ENCODE results near the gene TUBGCP3. TPM values are rescaled to one million over a fixed set of nuclear protein-coding genes. Genes with fewer than 3 reads are reported as not detected.
"Not testable (repeated sequence)": the region's sequence is repeated elsewhere in the genome, so short reads cannot be mapped to it uniquely, and the experiment has no call there.

Gene TUBGCP3
- total and polyA plus RNA-seq, 5 experiments from 2014 or later, result 8.5 to 48.6 (median 14.6) TPM

GRCh38 chr13:112569821-112570220 lies 18.1 kb downstream of the TUBGCP3 start:
- Mint-ChIP-seq H3K36me3 (peaks cover 0 to 52% (median 9%) of the 10 kb centered on the region in 3 donors), H3K27ac (no peak overlapping the region), H3K4me3 (no peak overlapping the region), H3K27me3 (no peaks in the 10 kb centered on the region), H3K4me1 (peaks cover 23 to 56% (median 31%) of the 10 kb centered on the region in 4 donors), H3K9me3 (no peaks in the 10 kb centered on the region)
- ATAC-seq (no peak), DNase-seq (no peak)
- POLR2A ChIA-PET, result no interaction called here

GRCh38 chr13:112567161-112567862 lies 20.6 kb downstream of the TUBGCP3 start:
- Mint-ChIP-seq H3K27ac (peak overlapping the region in 3 of 10 donors; percentile 16 to 28 (median 22)), H3K27me3 (no peaks in the 10 kb centered on the region), H3K36me3 (peaks cover 0 to 73% (median 15%) of the 10 kb centered on the region in 3 donors), H3K4me1 (peaks cover 10 to 40% (median 20%) of the 10 kb centered on the region in 4 donors), H3K4me3 (no peak overlapping the region), H3K9me3 (no peaks in the 10 kb centered on the region)
- POLR2A ChIA-PET, result no interaction called here
- no peak for DNase-seq
- no peak for ATAC-seq

DNA sequence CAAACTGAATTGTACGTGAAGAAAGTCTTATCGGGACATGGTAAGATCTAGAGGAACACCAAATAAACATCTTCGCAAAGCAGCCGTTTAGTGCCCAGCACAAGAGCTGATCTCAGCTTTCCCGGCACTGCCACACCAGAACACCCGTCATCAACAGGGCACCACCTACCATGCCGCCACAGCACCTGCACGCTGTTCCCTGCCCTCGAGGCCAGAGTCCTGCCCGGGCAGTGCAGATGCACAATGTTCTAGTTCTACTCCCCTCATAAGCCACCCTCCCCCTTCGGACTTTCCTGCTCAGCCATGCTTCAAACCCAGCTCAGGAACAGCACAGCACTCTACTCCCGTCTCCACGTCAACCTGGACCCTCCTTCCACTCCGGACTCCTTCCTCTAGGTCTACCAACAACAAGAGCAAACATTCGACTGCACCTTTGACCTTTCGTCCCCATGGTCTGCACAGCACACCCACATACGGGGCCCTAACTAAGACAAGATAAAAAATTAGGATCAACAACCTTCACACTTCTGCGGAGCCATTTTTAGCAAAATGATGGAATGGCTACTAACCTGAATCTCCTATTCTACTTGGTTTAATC lies 25.1 kb downstream of the TUBGCP3 start:
- POLR2A ChIA-PET, result no interaction called here
- Mint-ChIP-seq H3K27me3 (no peaks in the 10 kb centered on the region), H3K27ac (peak overlapping the region in 4 of 10 donors; percentile 44 to 81 (median 62)), H3K36me3 (peaks cover 5 to 89% (median 15%) of the 10 kb centered on the region in 3 donors), H3K4me3 (peak overlapping the region in 1 of 10 donors; percentile 41), H3K9me3 (no peaks in the 10 kb centered on the region), H3K4me1 (peaks cover 3 to 25% (median 18%) of the 10 kb centered on the region in 4 donors)
- DNase-seq (no peak), ATAC-seq (no peak)

DNA sequence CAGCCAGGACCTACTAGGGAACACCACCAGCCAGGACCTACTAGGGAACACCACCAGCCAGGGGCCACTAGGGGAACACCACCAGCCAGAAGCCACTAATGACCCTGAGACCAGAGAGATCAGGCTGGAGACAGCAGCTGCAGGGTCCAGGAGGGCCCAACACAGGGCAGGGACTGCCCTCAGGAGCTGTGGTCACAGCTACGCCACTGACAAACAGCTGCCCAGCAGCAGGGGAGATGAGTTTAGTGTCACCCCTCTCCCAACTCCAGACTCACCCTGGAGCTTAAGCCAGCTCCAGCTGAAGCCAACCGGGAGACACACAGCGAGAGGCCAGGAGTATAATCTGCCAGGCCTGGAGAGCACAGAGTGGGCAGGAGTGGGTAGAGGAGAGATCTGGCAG lies 25.7 kb downstream of the TUBGCP3 start:
- H3K9me3 Mint-ChIP-seq, result no peaks in the 10 kb centered on the region
- no peak overlapping the region for H3K27ac Mint-ChIP-seq
- ATAC-seq (no peak), DNase-seq (no peak)
- peaks cover 5 to 91% (median 18%) of the 10 kb centered on the region in 3 donors for H3K36me3 Mint-ChIP-seq
- H3K4me3 Mint-ChIP-seq, result no peak overlapping the region
- H3K4me1 Mint-ChIP-seq, result peaks cover 3 to 25% (median 17%) of the 10 kb centered on the region in 4 donors
- POLR2A ChIA-PET, result no interaction called here
- no peaks in the 10 kb centered on the region for H3K27me3 Mint-ChIP-seq

DNA sequence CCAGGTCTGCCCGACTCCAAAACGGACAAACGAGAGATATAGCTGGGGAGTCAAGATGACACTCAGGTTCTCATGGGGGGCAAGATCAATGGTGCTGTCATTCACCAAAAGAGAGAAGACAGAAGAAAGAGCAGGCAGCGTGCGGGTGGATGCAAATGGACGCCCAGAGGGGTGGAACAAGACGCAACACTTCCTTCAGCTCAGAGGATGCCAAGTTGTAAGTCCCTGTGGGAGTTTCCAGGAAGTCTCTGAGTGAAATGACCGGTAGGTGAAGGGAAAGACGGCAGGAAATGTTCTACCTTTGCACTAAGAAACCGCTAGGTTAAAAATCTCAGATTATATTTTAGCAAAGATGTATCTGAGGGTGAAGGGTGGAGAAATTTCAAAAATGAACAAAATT lies 26.5 kb downstream of the TUBGCP3 start:
- no peak for ATAC-seq
- Mint-ChIP-seq H3K27ac (peak overlapping the region in 1 of 10 donors; percentile 59), H3K9me3 (no peaks in the 10 kb centered on the region), H3K36me3 (peaks cover 5 to 90% (median 20%) of the 10 kb centered on the region in 3 donors), H3K4me3 (no peak overlapping the region), H3K4me1 (peaks cover 3 to 25% (median 17%) of the 10 kb centered on the region in 4 donors), H3K27me3 (no peaks in the 10 kb centered on the region)
- POLR2A ChIA-PET, result no interaction called here
- no peak for DNase-seq

DNA sequence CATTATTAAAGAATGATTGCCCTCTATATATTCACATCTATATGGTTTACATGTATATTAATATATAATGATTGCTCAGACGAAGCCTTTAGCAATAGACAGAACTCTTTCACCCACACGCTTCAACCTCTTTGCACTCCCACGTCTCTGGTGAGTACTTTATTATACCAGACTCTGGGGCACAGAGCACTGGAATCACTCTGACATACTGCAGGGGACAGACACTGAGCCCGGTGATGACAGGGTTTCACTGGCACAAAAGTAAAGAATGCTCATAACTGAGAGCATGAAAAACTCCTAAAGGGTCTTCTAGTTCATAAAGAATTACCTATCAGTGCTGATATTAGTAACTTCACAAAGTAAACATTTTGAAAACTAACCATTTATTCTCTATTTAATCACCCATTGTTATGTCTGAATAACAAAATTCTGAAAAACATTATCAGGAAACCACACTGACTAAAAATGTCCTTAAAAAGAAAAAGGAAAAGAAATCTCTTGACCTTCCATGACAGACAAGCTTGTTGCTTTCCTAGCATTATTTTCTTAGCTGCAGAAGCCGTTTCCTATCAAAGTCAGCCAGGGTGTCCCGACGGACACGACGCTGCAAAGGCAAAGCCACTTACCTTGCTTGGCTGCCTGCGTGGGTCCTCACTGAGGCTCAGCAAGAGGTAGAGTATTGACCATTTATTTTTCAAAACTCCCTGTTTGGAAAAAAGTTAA lies 29.1 kb downstream of the TUBGCP3 start:
- no peaks in the 10 kb centered on the region for H3K9me3 Mint-ChIP-seq

DNA sequence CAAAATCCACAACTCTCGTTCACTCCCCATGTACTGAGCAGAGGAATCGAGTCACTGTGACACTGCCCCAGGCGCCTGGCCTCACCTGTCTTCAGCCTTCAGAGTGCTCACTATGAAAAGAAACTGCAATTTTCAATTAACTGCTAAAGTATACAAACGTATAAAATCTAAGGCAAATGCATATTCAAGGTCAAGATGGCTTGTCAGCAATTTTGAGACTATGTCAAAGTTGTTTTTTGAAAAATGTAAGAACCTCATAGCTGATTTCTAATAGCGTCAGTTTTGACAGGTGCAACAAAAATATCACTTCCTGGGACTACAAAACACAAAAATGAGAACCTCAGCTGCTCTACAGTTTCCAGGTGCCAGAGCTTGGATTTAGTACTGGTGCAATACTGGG lies 31.4 kb downstream of the TUBGCP3 start:
- no peak overlapping the region for H3K4me3 Mint-ChIP-seq
- peaks cover 0 to 13% (median 10%) of the 10 kb centered on the region in 4 donors for H3K4me1 Mint-ChIP-seq
- peak overlapping the region in 1 of 10 donors; percentile 44 for H3K27ac Mint-ChIP-seq
- no peaks in the 10 kb centered on the region for H3K9me3 Mint-ChIP-seq
- POLR2A ChIA-PET, result no interaction called here
- H3K36me3 Mint-ChIP-seq, result peaks cover 9 to 91% (median 34%) of the 10 kb centered on the region in 3 donors
- ATAC-seq (no peak), DNase-seq (no peak)
- H3K27me3 Mint-ChIP-seq, result no peaks in the 10 kb centered on the region

More for the DNA sequence above, 29.1 kb downstream of the TUBGCP3 start:
- Mint-ChIP-seq H3K36me3 (peaks cover 5 to 89% (median 24%) of the 10 kb centered on the region in 3 donors), H3K4me1 (peaks cover 3 to 25% (median 17%) of the 10 kb centered on the region in 4 donors), H3K27me3 (no peaks in the 10 kb centered on the region), H3K4me3 (no peak overlapping the region), H3K27ac (peak overlapping the region in 1 of 10 donors; percentile 29)
- DNase-seq, result no peak
- POLR2A ChIA-PET, result no interaction called here
- ATAC-seq, result no peak

DNA sequence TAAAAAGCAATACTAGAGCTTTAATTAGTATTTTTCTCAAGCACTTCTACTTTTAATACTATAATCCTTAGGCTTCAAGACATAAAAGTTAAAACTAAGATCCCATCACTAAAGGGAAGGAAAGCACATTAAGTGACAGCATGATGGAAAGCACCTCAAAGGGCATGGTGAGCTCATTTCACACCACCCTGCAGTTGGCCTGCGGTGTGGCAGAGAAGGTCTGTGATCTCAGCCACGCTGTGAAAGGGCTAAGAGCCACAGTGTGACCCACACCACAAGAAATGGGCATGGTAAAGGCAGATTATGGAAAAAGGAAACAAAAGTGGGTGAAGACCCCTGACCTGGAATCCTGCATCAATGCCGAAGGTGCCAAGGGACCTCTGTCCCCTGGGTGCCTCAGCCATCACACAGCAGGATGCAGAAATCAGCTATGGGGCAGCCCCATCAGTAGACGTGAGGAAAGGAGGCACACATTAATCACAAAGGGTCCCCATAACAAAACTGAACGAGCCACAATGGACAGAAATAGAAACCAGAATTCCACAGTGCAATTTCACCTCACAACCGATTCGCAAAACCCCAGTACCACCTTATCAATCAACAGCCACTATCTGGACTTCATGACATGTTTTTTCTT lies 33.6 kb downstream of the TUBGCP3 start:
- DNase-seq, result no peak
- Mint-ChIP-seq H3K4me1 (peaks cover 0 to 5% (median 0%) of the 10 kb centered on the region in 4 donors), H3K27me3 (no peaks in the 10 kb centered on the region), H3K27ac (peak overlapping the region in 1 of 10 donors; percentile 63), H3K36me3 (peaks cover 12 to 91% (median 48%) of the 10 kb centered on the region in 3 donors), H3K4me3 (no peak overlapping the region), H3K9me3 (no peaks in the 10 kb centered on the region)
- POLR2A ChIA-PET, result no interaction called here
- no peak for ATAC-seq

DNA sequence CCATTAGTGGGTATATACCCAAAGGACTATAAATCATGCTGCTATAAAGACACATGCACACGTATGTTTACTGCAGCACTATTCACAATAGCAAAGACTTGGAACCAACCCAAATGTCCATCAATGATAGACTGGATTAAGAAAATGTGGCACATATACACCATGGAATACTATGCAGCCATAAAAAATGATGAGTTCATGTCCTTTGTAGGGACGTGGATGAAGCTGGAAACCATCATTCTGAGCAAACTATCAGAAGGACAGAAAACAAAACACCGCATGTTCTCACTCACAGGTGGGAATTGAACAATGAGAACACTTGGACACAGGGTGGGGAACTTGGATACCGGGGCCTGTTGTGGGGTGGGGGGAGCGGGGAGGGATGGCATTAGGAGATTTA lies 39.0 kb downstream of the TUBGCP3 start:
- POLR2A ChIA-PET, H3K4me3 Mint-ChIP-seq, H3K27ac Mint-ChIP-seq, H3K27me3 Mint-ChIP-seq, H3K9me3 Mint-ChIP-seq, ATAC-seq, H3K4me1 Mint-ChIP-seq, DNase-seq: not testable (repeated sequence)
- peaks cover 15 to 91% (median 61%) of the 10 kb centered on the region in 3 donors for H3K36me3 Mint-ChIP-seq

- no peak for DNase-seq
- no peak for ATAC-seq
- H3K4me1 Mint-ChIP-seq, result no peaks in the 10 kb centered on the region
- H3K9me3 Mint-ChIP-seq, result no peaks in the 10 kb centered on the region
- H3K27me3 Mint-ChIP-seq, result no peaks in the 10 kb centered on the region
- no peak overlapping the region for H3K27ac Mint-ChIP-seq
- POLR2A ChIA-PET, result no interaction called here
- no peak overlapping the region for H3K4me3 Mint-ChIP-seq
- H3K36me3 Mint-ChIP-seq, result peaks cover 6 to 75% (median 45%) of the 10 kb centered on the region in 3 donors
Observed at GRCh38 chr13:112545856-112546255, 42.1 kb downstream of the TUBGCP3 start.

DNA sequence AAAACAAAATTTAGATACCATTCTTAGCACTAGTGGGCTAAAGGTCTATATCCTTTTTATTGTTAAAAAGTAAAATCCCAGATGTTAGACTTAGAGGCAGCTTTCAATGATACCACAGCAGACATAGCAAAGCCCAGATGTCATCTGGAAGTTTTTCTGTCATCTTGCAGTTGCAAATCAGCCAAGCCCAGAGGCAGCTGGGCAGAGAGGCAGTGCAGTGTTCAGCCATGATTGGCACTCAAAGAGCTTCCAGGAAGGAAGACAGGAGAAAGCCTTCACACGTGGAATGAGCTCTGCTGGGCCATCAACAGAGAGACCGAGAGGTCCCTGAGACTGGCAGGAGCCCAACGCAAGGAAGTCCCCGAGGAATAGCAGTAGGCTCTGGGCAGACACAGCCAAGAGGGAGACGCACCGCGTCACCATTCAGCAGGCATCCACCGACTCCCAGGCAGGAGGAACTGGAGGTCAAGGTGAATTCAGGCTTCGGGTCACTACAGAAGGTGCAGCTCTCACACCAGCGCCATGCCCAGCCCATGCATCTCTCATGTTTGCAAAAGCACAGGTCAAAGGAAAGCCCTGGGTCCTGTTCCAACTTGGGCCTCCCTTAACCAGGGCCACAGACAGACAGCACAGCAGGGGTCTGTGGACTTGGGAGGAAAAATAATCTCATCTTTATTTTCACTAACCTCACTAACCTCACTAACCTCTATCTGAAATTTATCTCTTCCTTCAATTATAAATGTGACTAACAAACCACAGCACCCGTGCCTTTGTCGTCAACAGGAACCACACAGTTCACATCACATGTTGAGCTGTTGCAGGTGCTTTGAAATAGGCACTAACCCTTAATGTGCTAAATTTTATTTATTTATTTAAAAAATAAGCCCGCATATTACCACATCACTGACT lies 54.9 kb downstream of the TUBGCP3 start:
- DNase-seq (peak in 4 of 10 donors; percentile 6 to 41 (median 28)), ATAC-seq (peak; percentile 90 to 93)
- Mint-ChIP-seq H3K36me3 (peaks cover 9 to 15% (median 9%) of the 10 kb centered on the region in 3 donors), H3K27ac (peak overlapping the region in 3 of 10 donors; percentile 13 to 62 (median 59)), H3K4me3 (peak overlapping the region in 1 of 10 donors; percentile 2), H3K4me1 (peaks cover 12 to 18% (median 15%) of the 10 kb centered on the region in 4 donors), H3K27me3 (no peaks in the 10 kb centered on the region), H3K9me3 (peaks cover 0 to 9% (median 2%) of the 10 kb centered on the region in 9 donors)
- POLR2A ChIA-PET, result interaction anchor here (0.7 kb wide), 1 partner anchor 436 kb away, joined by 4 read pairs; the partner anchor contains the start of gene MCF2L
